GM20000 (cell line): ENCODE measurements around the gene RBMXL3.

ENCODE experiments used
- DNase-seq: peaks from one replicate; pipeline ENCODE4 v3.0.0; 2012; ENCODE audit warnings: low spot score
- TF ChIP-seq, protein P1 (sequence below): IDR thresholded peaks from 2 replicates; pipeline ENCODE4 v1.5.1; 2012; ENCODE audit warnings: mild to moderate bottlenecking, control low read depth; ENCODE audit errors: extremely low read depth, missing control alignments

The RBMXL3 gene

DNA sequence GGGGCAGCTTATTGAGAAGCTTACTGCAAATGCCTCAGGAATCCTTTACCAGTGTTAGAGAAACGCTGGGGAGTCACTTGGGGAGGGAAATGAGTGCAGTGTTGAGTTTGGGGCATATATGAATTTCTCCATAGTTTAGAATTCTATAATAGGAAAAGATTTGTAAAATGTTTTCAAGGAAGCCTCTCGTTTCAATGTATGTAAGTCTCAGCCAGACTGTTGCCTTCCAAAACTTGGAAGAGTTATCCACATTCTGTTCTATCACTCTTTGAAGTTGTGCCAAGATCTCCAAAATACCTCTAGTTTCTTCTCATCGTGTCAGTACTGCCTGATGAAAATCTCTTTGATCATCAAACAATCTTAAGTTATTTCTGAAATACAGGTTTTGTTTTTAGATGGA is 45.3 kb downstream of the RBMXL3 start:
- TF ChIP-seq, protein P1, sequence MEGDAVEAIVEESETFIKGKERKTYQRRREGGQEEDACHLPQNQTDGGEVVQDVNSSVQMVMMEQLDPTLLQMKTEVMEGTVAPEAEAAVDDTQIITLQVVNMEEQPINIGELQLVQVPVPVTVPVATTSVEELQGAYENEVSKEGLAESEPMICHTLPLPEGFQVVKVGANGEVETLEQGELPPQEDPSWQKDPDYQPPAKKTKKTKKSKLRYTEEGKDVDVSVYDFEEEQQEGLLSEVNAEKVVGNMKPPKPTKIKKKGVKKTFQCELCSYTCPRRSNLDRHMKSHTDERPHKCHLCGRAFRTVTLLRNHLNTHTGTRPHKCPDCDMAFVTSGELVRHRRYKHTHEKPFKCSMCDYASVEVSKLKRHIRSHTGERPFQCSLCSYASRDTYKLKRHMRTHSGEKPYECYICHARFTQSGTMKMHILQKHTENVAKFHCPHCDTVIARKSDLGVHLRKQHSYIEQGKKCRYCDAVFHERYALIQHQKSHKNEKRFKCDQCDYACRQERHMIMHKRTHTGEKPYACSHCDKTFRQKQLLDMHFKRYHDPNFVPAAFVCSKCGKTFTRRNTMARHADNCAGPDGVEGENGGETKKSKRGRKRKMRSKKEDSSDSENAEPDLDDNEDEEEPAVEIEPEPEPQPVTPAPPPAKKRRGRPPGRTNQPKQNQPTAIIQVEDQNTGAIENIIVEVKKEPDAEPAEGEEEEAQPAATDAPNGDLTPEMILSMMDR: no peak
- DNase-seq: no peak

- TF ChIP-seq, protein P1: no peak
- DNase-seq: no peak
These were observed 47.4 kb downstream of the RBMXL3 start for GRCh38 chrX:115236560-115236959.

- TF ChIP-seq, protein P1: no peak
- no peak for DNase-seq
These were observed 47.8 kb downstream of the RBMXL3 start for GRCh38 chrX:115237056-115237455.
